AML-193 (cell line): Measurements from ENCODE around the gene PARP12.
A peak's percentile ranks its signal among the peaks of the same experiment; 100 is the strongest.

Source experiments
- DNase-seq, 2 experiments: peaks; one replicate each; lab custom pipeline; 2025; lab: John Stamatoyannopoulos, UW

The PARP12 gene

DNA sequence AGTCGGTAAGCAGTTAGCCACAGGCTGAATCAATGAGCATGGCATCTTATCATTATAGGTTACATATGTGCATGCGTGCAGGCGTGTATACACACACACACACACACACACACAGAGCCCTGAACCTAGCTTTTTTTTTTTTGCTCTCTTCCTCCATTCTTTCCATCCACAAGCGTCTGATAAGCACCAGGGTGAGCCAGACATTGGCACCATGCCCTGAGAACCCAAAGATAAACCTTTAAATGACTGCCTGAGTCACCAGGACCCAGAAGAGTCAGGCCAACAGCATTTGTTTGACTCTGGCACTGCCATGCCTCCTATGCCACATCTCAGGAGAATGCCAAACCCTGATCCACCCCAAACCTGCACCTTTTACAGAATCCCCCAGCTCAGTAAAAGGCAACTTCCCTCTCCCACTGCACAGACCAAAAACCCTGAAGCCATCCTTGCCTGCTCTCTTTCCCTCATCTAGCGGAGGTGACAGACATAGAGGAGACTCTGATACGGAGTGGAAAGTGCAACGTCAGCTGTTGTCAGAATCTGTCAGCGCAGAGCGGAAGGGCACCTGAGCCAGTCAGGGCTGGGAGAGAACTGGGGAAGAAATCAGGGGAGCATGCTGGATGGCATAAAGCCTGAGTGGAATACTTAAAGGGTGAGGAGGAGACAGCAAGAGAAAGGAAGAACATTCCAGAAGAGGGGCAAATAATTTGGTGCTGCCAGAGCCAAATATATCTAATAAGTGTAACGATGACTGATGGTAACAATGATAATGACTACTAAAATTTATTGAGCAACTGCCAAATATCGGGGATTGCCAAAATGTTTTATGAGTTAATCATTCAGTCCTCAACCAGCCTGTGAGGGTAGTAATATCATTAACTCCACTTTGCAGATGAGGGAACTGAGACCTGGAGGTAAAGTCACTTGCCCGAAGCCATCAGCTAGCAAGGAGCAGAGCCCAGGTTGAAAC, 3.2 kb downstream of the PARP12 start:
- DNase-seq: no peak

DNA sequence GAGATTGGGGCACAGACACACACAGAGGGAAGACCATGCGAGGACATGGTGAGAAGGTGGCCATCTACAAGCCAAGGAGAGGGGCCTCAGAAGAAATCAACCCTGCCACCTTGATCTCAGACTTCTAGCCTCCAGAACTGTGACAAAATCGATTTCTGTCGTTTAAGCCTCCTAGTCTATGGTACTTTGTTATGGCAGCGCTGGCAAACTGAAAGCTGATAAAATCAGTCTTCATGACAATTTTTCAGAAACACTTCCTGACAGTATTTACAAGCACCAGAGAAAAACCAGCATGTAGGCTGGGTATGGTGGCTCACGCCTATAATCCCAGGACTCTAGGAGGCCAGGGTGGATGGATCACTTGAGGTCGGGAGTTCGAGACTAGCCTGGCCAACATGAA, 4.2 kb downstream of the PARP12 start:
- DNase-seq: no peak

GRCh38 chr7:140057143-140057535, 5.6 kb downstream of the PARP12 start:
- no peak for DNase-seq

- DNase-seq: no peak
Observed at GRCh38 chr7:140056431-140057142, 6.2 kb downstream of the PARP12 start.

- no peak for DNase-seq
Observed at GRCh38 chr7:140055833-140056232, 6.9 kb downstream of the PARP12 start.

- no peak for DNase-seq
Observed at GRCh38 chr7:140054751-140055150, 8.0 kb downstream of the PARP12 start.

DNA sequence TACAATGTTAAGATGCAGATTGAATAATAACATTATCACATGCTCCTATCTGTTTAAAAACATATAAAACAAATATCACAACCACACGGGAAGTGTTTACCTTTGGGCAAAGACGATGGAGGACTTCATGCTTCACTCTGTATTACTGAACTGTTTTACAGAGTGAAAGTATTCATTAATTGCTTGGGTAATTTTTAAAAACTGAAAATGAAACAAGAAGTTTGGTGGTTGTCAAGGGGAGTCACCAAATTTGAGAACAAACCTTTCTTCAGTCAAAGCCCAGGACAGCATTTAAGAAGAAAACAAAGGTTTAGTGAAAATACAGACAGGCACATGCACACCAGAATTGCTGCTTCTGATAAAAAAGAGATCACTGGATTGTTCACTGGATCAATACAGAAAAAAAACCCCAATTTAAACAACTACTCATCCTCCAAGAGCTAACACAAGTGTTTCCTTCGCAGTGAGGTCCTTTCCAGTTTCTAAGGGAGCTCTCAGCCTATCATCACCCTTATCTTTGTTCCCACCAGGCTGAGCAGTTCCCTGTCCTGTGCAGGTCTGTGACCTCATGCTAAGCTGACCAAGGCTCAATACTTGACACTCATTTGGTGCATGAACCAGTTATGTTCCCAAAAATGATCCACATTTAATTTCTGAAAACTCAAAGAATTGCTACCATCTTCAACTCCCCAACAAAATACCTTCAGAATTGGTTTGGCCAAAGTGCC, 8.8 kb downstream of the PARP12 start:
- DNase-seq: no peak

DNA sequence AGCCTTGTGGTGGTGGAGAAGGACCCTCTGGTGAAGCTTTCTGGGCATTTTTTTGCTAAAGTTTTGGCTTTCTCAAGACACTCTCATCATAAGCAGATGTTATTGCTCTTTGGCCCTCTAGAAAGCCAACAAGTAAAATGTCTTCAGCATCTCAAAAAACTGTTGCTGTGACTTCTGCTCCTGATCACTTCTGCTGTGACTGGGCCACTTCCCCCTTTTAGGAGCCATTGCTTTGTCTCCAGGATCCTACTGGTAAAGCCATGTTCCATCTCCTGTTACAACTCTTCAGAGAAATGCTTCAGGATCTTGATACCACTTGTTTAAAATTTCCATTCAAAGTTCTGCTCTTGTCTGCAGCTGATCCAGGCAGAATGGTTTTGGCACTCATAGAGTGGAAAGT, 10.9 kb downstream of the PARP12 start:
- DNase-seq: peak in 1 of 2 experiments; percentile 7

DNA sequence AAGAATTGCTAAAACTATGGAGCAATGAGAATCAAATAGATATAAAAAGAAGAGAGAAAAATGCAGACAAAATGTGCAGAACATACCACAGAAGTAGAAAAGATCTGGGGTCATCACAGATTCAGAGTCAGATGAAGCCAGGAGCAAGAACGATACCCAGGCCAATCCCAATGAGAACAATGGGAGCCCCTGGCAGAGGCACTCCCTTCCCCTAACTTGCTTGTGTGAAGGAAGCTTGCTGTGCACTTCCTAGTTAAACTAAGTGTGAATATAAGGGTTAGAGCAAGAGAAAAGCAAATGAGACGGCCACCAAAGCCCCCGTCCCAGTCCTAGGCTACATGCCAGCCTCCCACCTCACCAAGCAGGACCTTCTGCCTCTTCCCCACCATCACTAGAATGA, 12.7 kb downstream of the PARP12 start:
- no peak for DNase-seq

GRCh38 chr7:140049339-140050024, 13.3 kb downstream of the PARP12 start:
- DNase-seq: no peak

- no peak for DNase-seq
Observed at GRCh38 chr7:140048989-140049338, 13.8 kb downstream of the PARP12 start.

GRCh38 chr7:140048138-140048537, 14.6 kb downstream of the PARP12 start:
- DNase-seq: no peak

DNA sequence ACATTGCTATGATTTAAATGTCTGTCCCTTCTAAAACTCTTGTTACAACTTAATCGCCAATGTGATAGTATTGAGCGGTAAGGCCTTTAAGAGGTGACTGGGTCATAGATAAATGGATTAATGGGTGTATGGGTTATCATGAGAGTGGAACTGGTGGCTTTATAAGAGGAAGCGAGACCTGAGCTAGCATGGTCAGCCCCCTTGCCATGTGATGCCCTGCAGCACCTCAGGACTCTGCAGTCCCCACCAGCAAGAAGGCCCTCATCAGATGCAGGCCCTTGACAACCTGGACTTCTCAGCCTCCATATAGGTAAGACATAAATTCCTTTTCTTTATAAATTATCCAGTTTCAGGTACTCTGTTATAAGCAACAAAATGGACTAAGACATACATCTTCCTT, 15.6 kb downstream of the PARP12 start:
- DNase-seq: no peak

DNA sequence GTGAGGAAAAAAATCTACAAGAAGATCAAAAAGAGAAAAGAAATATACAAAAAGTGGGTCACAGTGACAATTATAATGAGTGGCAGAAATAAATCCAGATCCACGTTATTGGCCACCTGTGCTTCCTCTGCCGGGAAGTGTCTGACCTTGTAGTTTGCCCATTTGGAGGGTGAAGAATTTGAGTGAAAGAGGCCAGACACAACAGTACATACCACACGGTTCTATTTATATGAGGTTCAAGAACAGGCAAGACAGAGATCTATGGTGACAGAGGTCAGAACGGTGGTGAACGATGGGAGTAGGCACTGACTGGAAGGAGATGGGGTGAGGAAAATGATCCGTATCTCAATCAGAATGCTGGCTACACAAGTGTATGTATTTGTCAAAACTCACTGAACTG, 17.1 kb downstream of the PARP12 start:
- DNase-seq: no peak

GRCh38 chr7:140044251-140044650, 18.5 kb downstream of the PARP12 start:
- DNase-seq: no peak

- DNase-seq: no peak
Observed at GRCh38 chr7:140042386-140042670, 20.4 kb downstream of the PARP12 start.

DNA sequence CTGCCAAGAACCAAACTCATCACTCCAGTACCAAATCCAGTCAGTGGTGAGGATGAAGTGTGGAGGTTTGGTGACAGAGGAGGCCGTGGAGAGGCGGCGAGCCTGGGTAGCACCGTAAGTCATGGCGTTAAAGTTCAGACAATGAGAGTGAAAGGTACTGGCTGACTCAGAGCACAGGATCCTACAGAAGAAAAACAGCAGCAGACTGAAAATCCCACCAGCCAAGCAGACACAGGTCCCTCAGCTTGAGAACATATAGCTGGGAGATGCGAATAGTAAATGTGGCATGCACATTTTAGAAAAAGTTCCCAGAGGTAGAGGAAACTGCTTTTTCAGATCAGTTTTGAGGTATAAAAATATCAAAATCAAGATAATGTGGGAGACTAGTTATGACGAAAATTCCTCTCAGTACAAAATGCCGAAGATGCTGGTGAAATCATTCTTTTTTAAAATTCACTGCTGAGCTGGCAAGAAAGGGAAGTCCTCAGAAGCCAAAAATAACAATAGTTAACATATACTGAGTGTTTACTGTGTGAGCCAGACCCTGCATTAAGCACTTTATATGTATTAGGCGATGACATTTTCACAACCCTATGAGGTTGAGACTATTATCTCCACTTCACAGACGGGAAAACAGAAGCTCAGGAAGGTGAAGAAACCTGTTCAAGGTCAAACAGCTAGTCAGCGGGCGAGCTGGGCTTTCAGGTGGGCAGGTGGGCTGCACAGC, 20.9 kb downstream of the PARP12 start:
- no peak for DNase-seq

- DNase-seq: no peak
Observed at GRCh38 chr7:140039896-140040295, 22.9 kb downstream of the PARP12 start.

- no peak for DNase-seq
Observed at GRCh38 chr7:140039066-140039465, 23.7 kb downstream of the PARP12 start.

- no peak for DNase-seq
Observed at GRCh38 chr7:140036224-140036962, 26.4 kb downstream of the PARP12 start.
